Panc1 (cell line): ENCODE results near the gene ZNF783.

Source experiments
- CTCF ChIP-seq: fragments of 450-650 bp; IDR thresholded peaks from 2 replicates; pipeline ENCODE4 v1.5.1; 2017; ENCODE audit warnings: mild to moderate bottlenecking
- POLR2AphosphoS5 ChIP-seq: IDR thresholded peaks from 2 replicates; pipeline ENCODE4 v1.6.1; 2012; ENCODE audit warnings: mild to moderate bottlenecking, low read depth, low read length, moderate library complexity
- REST ChIP-seq, 2 experiments: IDR thresholded peaks; 2 replicates each; pipeline ENCODE4 v1.6.1; 2011 to 2012; ENCODE audit warnings: low read depth in 2 of 2, control low read depth in 1 of 2, low read length in 1 of 2, mild to moderate bottlenecking in 1 of 2, moderate library complexity in 1 of 2; ENCODE audit not compliant: insufficient read depth in 1 of 2
- SIN3A ChIP-seq: IDR thresholded peaks from 2 replicates; pipeline ENCODE4 v1.6.1; 2012; ENCODE audit warnings: low read depth, mild to moderate bottlenecking, low read length, moderate library complexity, borderline replicate concordance; ENCODE audit not compliant: insufficient read depth
- TCF7L2 ChIP-seq: IDR thresholded peaks from 2 replicates; pipeline ENCODE4 v1.6.1; 2011; ENCODE audit warnings: mild to moderate bottlenecking, low read depth, low read length, inconsistent platforms

- TF ChIP-seq CTCF (0 out of 2 replicates have a peak, but pooled peaks have one; percentile 9), POLR2AphosphoS5 (no peak), SIN3A (no peak), TCF7L2 (no peak), REST (IDR thresholded peaks at IDR 0.05; ENCODE audit: insufficient read depth in 1 of 2, low read depth in 2 of 2, low read length in 1 of 2) (no peak)
These were observed 72.2 kb downstream of the ZNF783 start for GRCh38 chr7:149334219-149334618.
